ENCODE measurements around the gene PPP1R7.

The PPP1R7 gene

DNA sequence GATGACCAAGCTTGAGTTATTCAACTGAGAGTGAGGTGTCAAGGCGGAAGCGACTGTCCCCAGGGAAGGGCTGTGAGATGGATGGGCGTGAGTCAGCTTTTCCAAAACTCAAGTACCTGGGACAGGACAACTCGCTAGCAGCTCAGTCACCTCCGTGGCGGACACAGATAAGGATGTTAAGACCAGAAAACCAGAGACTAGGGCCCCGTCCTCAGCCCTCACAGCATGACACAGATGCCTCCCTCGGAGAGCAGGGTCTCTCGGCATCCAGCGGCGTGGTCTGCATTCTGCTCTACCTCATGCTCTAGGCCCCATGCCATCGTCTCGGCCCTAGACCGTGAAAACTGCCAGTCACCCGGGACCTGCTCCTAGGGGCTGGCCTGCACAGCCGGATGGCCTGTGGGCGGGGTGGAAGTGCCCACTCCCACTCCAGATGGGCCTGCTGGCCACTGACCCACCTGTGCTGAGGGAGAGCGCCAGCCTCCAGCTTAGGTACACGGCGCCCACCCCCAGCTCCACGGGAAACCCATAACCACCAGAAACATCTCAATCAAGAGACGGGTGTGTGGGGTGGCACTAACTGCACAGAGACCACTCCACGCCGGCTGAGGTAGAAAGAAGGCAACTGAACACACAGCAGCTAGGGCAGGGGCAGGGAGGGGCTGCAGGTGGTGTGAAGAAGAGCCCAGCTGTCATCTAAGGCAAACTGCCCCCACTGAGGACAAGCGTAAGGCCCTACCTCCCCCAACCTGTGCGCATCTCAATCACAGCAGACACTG, 78.0 kb downstream of the PPP1R7 start:
- no peak for FAIRE-seq
- no peak for DNase-seq (ENCODE audit: insufficient read length, low spot score)
- no peak for TF ChIP-seq POLR2A (IDR thresholded peaks at IDR 0.05; ENCODE audit: low read depth, low read length)

DNA sequence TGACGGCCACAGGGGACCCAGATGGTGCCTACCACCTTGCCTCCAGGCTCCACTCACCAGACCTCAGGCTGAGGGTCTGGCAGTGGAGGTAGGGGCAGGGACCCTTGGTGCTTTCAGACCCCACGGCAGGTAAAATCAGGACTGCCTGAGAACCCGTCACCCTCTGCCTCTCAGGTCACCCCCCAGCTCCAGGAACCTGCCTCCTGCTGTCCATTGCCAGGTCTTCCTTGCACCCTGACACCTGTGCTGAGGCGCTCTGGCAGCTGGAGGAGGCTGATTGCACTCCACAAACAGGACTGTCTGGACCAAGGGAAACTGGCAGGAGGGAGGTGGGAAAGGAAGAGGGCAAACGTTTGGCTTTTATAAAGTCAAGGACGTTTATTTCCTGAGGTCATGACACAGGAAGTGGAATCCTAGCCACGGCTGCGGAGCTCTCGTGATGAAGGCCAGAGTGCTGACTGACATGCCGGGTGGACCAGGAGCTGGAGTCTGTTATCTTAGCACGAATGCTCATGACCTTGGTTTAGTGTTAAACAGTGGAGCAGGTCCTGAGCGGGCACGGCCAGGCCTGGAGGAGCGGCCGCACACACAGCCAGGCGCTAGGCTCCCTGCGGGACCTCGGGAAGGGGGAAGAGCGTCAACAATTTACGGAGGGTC, 78.7 kb downstream of the PPP1R7 start:
- DNase-seq (ENCODE audit: insufficient read length, low spot score): no peak
- no peak for TF ChIP-seq POLR2A (IDR thresholded peaks at IDR 0.05; ENCODE audit: low read depth, low read length)
- FAIRE-seq: no peak

GRCh38 chr2:241229563-241230401, 79.5 kb downstream of the PPP1R7 start:
- no peak for DNase-seq (ENCODE audit: insufficient read length, low spot score)
- no peak for FAIRE-seq

GRCh38 chr2:241230435-241230834, 80.2 kb downstream of the PPP1R7 start:
- DNase-seq (ENCODE audit: insufficient read length, low spot score) (no peak), FAIRE-seq (no peak)
- TF ChIP-seq POLR2A (IDR thresholded peaks at IDR 0.05; ENCODE audit: low read depth, low read length): no peak

More at GRCh38 chr2:241229563-241230401, 79.5 kb downstream of the PPP1R7 start:
- TF ChIP-seq POLR2A (IDR thresholded peaks at IDR 0.05; ENCODE audit: low read depth, low read length): no peak

GRCh38 chr2:241232736-241233575, 82.7 kb downstream of the PPP1R7 start:
- DNase-seq (ENCODE audit: insufficient read length, low spot score): no peak
- no peak for FAIRE-seq
- TF ChIP-seq POLR2A (IDR thresholded peaks at IDR 0.05; ENCODE audit: low read depth, low read length): no peak
